ENCODE results near the gene NIPA2.

Gene NIPA2

DNA sequence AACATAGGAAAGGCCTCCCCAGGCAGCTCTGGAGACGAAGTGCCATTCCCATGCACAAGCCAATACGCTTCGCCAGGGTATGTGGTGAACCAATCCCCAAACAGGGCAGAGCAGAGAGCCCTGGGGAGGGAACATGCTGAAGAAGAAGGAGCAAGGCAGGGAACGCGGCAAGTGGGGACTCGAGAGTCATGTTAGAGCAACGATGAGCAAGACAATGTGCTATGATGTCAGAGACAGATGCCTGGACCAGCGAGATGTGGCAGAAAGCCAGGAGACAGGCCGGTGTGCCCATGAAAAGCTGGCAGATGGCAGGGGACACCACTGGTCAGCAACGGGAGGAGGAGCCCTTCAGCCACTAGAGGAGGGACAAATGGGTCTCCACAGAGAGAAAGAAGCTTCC lies 39.6 kb downstream of the NIPA2 start:
- DNase-seq, result no peak

DNA sequence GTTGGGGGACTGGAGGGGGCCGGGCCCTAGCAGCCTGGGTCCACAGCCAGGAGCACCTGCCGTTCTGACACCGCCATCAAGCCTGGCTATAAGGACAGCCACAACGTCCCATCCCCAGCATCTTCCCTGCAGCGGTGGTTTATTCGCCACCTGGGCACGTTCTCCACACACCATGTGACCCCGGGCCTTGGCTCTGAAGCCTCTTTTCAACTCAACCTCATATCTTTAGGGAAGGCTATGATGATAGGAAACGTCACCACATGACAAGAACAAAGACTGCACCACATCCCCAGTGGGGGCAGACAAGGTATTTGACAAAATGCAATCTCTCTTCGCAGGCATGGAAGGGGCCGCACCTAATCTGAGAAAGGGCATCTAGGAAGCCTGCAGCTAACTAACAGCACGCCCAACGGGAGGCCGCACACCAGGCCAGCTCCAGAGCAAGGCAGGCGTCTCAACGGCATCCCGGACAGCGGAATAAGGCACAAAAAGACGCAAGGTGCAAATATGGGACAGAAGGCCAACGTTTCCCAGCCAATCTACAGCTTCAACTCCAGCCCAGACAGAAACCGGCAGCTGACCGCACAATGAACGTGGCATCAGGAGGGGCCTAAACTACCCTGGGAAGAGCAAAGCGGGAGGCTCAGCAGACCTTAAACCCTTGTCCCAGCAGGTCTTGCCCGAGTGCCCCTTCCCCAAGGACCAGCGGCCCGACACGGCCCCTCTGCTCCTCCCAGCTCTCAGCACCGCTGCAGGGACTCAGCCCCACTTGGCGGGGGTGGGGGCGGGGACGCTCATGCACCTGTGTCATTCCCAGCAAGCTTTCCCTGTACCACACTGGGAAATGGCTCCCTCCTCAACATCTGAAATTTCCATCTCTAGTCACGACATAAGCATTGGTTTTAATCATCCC lies 41.9 kb downstream of the NIPA2 start:
- DNase-seq, result no peak

- DNase-seq, result no peak
Measured at GRCh38 chr15:22880981-22881738, 42.7 kb downstream of the NIPA2 start.

DNA sequence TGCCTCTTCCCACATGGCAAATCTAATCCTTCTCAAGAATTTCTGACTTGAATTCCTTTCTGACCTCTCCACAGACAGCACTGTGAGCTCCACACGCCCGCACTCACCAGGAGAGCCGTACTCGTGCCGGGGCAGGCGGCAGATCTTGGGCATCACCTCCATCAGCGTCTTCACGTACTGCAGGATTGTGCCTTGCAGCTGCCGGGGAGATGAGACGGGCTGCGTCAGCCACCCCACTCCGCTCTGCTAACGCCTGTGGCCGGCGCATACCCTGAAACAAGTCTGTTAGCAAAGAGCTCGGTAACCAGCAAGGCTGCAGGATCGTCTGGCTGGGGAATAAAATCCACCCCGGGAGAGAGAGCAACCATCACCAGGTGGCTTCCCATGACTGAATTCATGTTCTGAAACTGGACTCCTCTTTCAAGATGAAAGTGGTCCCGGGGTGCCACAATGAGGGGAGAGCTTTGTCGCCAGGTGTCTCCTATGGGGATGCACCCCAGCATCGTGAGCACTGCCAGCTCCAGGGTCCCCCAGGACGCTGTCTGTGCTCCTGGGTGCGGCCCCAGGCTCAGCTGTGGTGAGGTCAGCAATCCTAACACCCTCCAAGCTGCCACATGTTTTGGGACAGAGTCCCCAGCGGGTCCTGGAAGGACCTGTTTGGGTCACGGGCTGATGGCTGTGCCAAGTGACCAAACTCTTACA lies 43.4 kb downstream of the NIPA2 start:
- no peak for DNase-seq

- DNase-seq, result no peak
Measured at GRCh38 chr15:22883196-22883595, 44.7 kb downstream of the NIPA2 start.

DNA sequence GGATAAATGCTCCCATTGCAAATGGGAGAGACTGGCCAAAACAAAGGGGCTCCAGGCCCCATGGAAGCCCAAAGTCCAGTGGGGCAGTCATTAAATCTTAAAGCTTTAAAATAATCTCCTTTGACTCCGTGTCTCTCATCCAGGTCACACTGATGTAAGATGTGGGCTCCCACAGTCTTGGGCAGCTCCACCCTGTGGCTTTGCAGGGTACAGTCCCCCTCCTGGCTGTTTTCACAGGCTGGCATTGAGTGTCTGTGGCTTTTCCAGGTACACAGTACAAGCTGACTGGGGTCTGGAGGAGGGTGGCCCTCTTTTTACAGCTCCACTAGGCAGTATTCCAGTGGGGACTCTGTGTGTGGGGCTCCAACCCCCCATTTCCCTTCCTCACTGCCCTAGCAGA lies 45.9 kb downstream of the NIPA2 start:
- DNase-seq, result no peak

DNA sequence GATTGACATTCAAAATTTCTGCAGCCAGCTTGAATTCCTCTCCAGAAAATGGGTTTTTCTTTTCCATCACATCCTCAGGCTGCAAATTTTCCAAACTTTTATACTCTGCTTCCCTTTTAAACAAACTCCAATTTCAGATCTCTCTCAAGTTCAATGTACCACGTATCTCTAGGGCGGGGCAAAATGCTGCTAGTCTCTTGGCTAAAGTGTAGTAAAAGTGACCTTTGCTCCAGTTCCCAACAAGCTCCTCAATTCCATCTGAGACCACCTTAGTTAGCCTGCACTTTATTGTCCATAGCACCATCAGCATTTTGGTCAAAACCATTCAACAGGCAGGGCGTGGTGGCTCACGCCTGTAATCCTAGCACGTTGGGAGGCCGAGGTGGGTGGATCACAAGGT lies 46.7 kb downstream of the NIPA2 start:
- DNase-seq, result no peak

GRCh38 chr15:22887157-22887951 lies 48.9 kb downstream of the NIPA2 start:
- DNase-seq, result no peak

DNA sequence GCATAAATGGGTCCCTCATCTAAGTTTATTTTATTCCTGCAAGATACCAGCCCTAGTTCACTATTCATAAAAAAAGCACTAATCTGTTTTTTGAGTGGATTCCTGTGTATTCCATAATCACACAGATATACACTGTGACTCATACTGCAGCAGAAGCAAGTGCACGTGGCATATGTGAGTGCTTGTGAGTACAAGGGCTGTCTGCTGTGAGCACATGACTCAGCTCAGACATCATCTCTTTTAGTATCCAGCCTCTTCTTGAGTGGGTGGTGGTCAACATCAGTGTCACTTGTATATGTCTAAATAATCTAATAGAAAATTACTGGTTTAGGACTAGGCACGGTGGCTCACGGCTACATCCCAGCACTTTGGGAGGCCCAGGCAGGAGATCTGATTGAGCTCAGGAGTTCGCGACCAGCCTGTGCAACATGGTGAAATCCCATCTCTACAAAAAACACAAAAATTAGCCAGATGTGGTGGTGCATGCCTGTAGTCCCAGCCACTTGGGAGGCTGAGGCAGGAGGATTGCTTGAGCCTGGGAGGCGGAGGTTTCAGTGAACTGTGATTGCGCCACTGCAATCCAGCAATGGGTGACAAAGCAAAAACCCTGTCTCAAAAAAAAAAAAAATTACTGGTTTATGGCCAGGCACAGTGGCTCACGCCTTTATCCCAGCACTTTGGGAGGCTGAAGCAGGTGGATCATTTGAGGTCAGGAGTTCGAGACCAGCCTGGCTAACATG lies 49.8 kb downstream of the NIPA2 start:
- DNase-seq, result peak in 1 of 2 experiments; percentile 20

GRCh38 chr15:22889146-22889818 lies 50.8 kb downstream of the NIPA2 start:
- DNase-seq, result no peak

- DNase-seq, result no peak
Measured at GRCh38 chr15:22890296-22890695, 51.8 kb downstream of the NIPA2 start.

- DNase-seq, result no peak
Measured at GRCh38 chr15:22891426-22892210, 53.2 kb downstream of the NIPA2 start.

- DNase-seq, result no peak
Measured at GRCh38 chr15:22892333-22892732, 53.9 kb downstream of the NIPA2 start.

- DNase-seq, result no peak
Measured at GRCh38 chr15:22893081-22893480, 54.6 kb downstream of the NIPA2 start.

DNA sequence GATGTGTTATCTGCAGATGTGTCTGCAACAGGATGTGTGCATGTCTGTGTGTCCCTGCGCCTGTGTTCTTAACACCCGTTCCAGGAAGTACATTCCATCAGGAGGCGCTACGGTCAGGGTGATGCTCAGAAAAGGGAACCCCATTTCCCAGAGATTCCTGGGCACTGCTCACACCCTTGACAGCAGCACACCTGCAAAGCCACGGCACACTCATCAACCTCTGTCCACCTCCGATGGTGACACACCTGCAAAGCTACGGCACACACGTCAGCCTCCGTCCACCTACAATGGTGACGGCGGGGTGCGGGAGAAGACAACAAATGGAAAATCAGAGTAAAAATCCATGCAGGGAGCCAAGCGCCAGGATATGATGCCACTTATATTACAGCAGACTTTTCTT lies 55.4 kb downstream of the NIPA2 start:
- no peak for DNase-seq

GRCh38 chr15:22895465-22896190 lies 57.2 kb downstream of the NIPA2 start:
- DNase-seq, result no peak

- DNase-seq, result no peak
Measured at GRCh38 chr15:22902046-22902445, 63.6 kb downstream of the NIPA2 start.

DNA sequence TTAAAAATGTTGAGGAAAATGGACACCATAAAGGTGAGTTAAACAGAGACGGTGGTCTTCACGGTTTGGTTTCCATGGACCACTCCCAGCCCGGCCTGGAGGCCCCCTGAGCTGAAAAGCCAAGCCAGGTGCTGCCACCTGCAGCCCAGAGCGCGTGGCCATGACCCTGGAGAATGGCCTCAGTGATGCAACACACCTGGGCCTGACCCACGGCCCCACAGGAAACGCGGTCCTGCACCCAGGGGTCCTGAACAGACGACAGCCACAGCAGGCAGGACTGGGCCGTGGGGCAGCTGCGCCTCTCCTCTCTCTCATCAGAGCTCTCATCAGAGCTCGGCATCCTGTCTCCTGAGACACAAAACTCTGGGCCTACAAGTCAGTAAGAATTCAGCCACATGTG lies 64.1 kb downstream of the NIPA2 start:
- no peak for DNase-seq

GRCh38 chr15:22902981-22903380 lies 64.5 kb downstream of the NIPA2 start:
- DNase-seq, result no peak

DNA sequence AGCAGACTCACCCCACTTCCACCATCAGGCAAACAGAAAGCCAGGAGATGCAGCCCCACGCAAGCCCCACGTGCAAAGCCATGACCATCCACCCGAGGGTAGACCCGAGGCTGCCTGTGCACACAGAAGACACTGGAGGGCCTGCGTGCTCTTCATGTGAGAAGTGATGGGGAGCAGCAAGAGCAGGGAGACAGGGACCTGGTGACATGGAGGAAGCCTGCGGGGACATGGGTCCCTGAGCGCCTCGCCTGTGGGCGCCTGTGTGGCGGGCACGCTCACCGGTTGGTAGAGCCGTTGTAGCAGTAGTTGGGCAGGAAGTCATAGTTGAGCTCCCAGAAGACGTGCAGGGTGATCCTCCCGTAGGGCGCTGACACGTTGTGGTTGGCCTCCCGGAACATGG lies 65.0 kb downstream of the NIPA2 start:
- DNase-seq, result no peak
